Pancreas (tissue), 10 donors: ENCODE data around the gene IMPACT. TPM values are rescaled to one million over a fixed set of nuclear protein-coding genes. Genes with fewer than 3 reads are reported as not detected.

Experiments used
- ATAC-seq, 4 donors: fragments of 200-7000 bp; cut with Tn5 transposase; one replicate each; pipeline versions ENCODE4 v1.8.0 to v1.9.1; 2020; ENCODE audit warnings: mild to moderate bottlenecking in 4 of 4, moderate library complexity in 4 of 4
- DNase-seq, 6 donors: peaks; one replicate each; pipeline ENCODE4 v3.0.0-alpha.2; 2020
- FAIRE-seq: peaks from 2 replicates; lab custom pipeline; 2012; peaks lifted over from hg19 to GRCh38; lab: Jason Lieb, UNC
- H3K27ac ChIP-seq, 4 donors: fragments of 200-600 bp; sonication (generic); 1 replicate in 3 of 4; 2 replicates in 1 of 4; pipeline versions ENCODE4 v1.5.0 to v1.8.0; 2020
- H3K27me3 ChIP-seq, 4 donors: fragments of 200-600 bp; one replicate each; pipeline ENCODE4 v1.8.0; 2021
- H3K36me3 ChIP-seq, 3 donors: fragments of 200-600 bp; sonication (generic) in 1 of 3; one replicate each; pipeline versions ENCODE4 v1.5.0 to v1.8.0; 2020 to 2021
- H3K4me1 ChIP-seq, 3 donors: fragments of 200-600 bp; one replicate each; pipeline ENCODE4 v1.8.0; 2021
- H3K4me3 ChIP-seq, 4 donors: fragments of 200-600 bp; sonication (generic) in 2 of 4; one replicate each; pipeline versions ENCODE4 v1.5.0 to v1.8.0; 2020 to 2021
- H3K9me3 ChIP-seq, 4 donors: fragments of 200-600 bp; one replicate each; pipeline ENCODE4 v1.8.0; 2021
- WGBS, 2 donors: extraction: QIAGEN DNeasy Blood & Tissue Kit; methylation state at CpG; one replicate each; pipeline ENCODE4 v1.1.7; 2013; 5-methylcytosine and 5-hydroxymethylcytosine counted together
- intact Hi-C, 3 donors: fragments of 100-400 bp; cut with DNase I; formaldehyde crosslinking; loops; one replicate each; pipeline versions ENCODE4 v1.11.1 to v1.14.2; 2022
- polyA plus RNA-seq, 2 donors: library from polyadenylated mRNA; stranded (reverse); fragments of 200-250 nt; gene quantifications; one replicate each; pipeline ENCODE4 v1.2.3, GENCODE V29; 2013
- total RNA-seq, 6 donors: library from RNA; stranded (reverse); fragmentation: NEBNext Ultra II Directional in 4 of 6; extraction: Animal tissue kit (Norgen Biotek cat#: 25700) in 4 of 6; gene quantifications; one replicate each; pipeline versions ENCODE4 v1.2.1 to v1.2.4, GENCODE V29; 2021 to 2023
- TF ChIP-seq, protein P1 (sequence below), 4 donors: fragments of 200-600 bp; sonication (generic) in 3 of 4; IDR thresholded peaks; one replicate each; pipeline versions ENCODE4 v1.5.0 to v1.8.0; 2021; ENCODE audit warnings: antibody characterized with exemption in 4 of 4
- donor health status: healthy with polysubstance abuse.
- donor health status: DM: no; HTN: no; CAD: no; lungs with moderate emphysema.
- donor health status: DM: no; HTN: no; CAD: no.
- donor health status: control.
- donor health status: control.
- donor health status: Bipolar disorder and iron deficiency.
- donor health status: DM: yes; HTN: yes; CAD: no.
- donor health status: DM: no; HTN: no; CAD: no.
- donor health status: DM: no; HTN: no; CAD: no.
- donor health status: DM: yes; HTN: yes; CAD: no.

Gene IMPACT
- total and polyA plus RNA-seq, 8 donors = 7.1 to 23.7 (median 17.9) TPM

DNA sequence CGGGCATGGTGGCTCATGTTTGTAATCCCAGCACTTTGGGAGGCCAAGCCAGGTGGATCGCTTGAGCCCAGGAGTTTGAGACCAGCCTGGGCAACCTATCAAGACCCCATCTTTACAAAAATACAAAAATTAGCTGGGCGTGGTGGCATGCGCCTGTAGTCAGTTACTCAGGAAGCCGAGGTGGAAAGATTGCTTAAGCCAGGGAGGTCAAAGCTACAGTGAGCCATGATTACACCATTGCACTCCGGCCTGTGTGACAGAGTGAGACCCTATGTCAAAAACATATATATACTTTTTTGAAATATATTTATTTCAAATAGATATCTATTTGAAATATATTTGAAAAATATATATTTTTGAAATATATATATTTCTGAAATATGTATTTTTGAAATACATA lies 39.8 kb upstream of the IMPACT start:
- no peak overlapping the region for H3K27ac ChIP-seq
- TF ChIP-seq, protein P1, sequence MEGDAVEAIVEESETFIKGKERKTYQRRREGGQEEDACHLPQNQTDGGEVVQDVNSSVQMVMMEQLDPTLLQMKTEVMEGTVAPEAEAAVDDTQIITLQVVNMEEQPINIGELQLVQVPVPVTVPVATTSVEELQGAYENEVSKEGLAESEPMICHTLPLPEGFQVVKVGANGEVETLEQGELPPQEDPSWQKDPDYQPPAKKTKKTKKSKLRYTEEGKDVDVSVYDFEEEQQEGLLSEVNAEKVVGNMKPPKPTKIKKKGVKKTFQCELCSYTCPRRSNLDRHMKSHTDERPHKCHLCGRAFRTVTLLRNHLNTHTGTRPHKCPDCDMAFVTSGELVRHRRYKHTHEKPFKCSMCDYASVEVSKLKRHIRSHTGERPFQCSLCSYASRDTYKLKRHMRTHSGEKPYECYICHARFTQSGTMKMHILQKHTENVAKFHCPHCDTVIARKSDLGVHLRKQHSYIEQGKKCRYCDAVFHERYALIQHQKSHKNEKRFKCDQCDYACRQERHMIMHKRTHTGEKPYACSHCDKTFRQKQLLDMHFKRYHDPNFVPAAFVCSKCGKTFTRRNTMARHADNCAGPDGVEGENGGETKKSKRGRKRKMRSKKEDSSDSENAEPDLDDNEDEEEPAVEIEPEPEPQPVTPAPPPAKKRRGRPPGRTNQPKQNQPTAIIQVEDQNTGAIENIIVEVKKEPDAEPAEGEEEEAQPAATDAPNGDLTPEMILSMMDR (IDR thresholded peaks at IDR 0.05) = no peak
- H3K4me1 ChIP-seq = no peaks in the 10 kb centered on the region
- no peaks in the 10 kb centered on the region for H3K36me3 ChIP-seq
- 93 to 94% methylated on average over 6 of the region's 6 CpGs for WGBS, 2 donors
- no peaks in the 10 kb centered on the region for H3K9me3 ChIP-seq
- DNase-seq (no peak), ATAC-seq (no peak), FAIRE-seq (no peak)
- no peaks in the 10 kb centered on the region for H3K27me3 ChIP-seq
- intact Hi-C loops = no loop called here
- H3K4me3 ChIP-seq = no peak overlapping the region

DNA sequence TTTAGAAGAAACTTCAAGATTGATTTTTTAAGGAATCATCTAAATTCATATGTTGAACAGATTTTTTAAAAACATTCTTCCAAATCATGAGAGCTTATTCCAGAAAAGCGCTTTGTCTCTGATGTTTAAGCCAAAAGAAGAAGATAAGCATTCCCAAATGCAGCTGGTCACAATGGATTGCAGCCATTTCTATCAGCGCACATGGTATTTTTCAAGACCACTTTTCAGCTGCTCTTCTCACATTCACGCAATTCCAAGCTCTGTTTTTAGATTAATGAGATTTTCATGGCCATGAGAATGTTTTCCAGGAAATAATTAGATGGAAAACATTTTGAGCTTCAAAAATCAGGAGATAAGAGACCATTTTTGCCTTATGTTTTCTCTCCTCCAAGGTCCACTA lies 37.5 kb upstream of the IMPACT start:
- 67 to 82% methylated on average over 3 of the region's 3 CpGs for WGBS, 2 donors
- intact Hi-C loops = no loop called here

DNA sequence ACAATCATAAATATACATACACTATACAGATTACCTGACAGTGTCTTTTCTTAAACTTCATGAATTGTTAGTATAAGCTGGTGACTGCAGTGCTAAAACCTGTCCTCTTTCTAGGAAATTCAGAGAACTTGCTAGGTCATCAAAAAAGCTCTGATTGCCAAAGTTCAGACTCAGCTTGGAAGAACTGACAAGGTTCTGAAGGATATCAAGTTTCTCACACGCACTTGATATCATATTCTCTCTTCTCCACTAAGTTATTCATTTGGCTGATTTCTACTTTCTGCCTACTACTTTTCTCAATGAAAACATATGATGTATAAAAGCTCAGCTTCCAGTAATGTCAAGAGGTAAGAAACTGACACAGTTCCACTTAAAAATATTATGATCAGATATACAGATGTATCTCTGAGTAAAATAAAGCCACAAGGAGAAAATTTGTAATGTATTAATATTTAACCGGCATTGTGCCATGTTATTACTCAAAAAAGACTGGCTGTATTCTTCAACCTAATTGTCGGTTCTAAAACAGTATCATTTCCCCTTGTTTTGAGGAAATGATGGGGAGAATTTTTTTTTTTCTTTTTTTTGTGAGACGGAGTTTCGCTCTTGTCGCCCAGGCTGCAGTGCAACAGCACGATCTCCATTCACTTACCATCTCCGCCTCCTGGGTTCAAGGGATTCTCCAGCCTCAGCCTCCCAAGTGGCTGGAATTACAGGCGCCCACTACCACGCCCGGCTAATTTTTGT lies 31.2 kb upstream of the IMPACT start:
- FAIRE-seq = no peak
- WGBS, 2 donors = 79 to 80% methylated on average over 11 of the region's 11 CpGs
- intact Hi-C loops = no loop called here

More for the DNA sequence above, 37.5 kb upstream of the IMPACT start:
- TF ChIP-seq, protein P1 (IDR thresholded peaks at IDR 0.05) = no peak
- H3K36me3 ChIP-seq = no peaks in the 10 kb centered on the region
- ATAC-seq (no peak), FAIRE-seq (no peak), DNase-seq (no peak)
- no peaks in the 10 kb centered on the region for H3K4me1 ChIP-seq
- H3K27ac ChIP-seq = no peak overlapping the region
- H3K4me3 ChIP-seq = no peak overlapping the region
- no peaks in the 10 kb centered on the region for H3K27me3 ChIP-seq
- H3K9me3 ChIP-seq = no peaks in the 10 kb centered on the region

DNA sequence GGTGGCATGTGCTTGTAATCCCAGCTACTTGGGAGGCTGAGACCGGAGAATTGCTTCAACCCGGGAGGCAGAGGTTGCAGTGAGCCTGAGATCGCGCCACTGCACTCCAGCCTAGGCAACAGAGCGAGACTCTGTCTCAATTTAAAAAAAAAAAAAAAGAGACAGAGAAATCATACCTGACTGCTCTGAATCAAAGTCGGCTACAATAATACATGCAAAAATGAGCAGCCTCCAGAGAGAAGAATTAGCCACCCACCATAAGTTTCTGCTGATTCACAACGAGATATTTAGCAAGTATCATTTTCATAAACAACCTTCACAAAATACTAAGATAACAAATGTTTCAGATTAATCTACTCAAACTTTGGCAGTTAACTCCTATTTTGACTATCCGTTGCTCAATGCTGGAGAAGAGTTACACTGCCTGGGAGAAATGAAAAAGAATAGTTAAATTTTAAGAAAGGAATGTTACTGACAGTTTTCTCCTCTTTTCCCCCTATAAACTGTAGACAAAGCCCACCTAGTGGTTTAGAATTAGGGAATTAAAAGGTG lies 30.3 kb upstream of the IMPACT start:
- FAIRE-seq (no peak), ATAC-seq (no peak), DNase-seq (no peak)

More for the DNA sequence above, 31.2 kb upstream of the IMPACT start:
- TF ChIP-seq, protein P1 (IDR thresholded peaks at IDR 0.05) = no peak
- DNase-seq = no peak
- Histone ChIP-seq H3K4me3 (no peak overlapping the region), H3K27me3 (no peaks in the 10 kb centered on the region), H3K4me1 (peaks cover 4 to 9% (median 5%) of the 10 kb centered on the region in 3 donors), H3K36me3 (no peaks in the 10 kb centered on the region), H3K27ac (no peak overlapping the region), H3K9me3 (no peaks in the 10 kb centered on the region)
- no peak for ATAC-seq

More for the DNA sequence above, 30.3 kb upstream of the IMPACT start:
- H3K9me3 ChIP-seq = no peaks in the 10 kb centered on the region
- no peak overlapping the region for H3K27ac ChIP-seq
- 85 to 88% methylated on average over 8 of the region's 8 CpGs for WGBS, 2 donors
- intact Hi-C loops = no loop called here
- no peak overlapping the region for H3K4me3 ChIP-seq
- no peaks in the 10 kb centered on the region for H3K36me3 ChIP-seq
- no peaks in the 10 kb centered on the region for H3K27me3 ChIP-seq
- peaks cover 4 to 9% (median 5%) of the 10 kb centered on the region in 3 donors for H3K4me1 ChIP-seq
- TF ChIP-seq, protein P1 (IDR thresholded peaks at IDR 0.05) = no peak
